ENCODE data around the gene PREPL.

- TF ChIP-seq CTCF (IDR thresholded peaks at IDR 0.05; ENCODE audit: low read length) (no peak), EZH2 (IDR thresholded peaks at IDR 0.05; ENCODE audit: borderline replicate concordance, low read length) (no peak)
Measured at GRCh38 chr2:44290261-44290660, 71.0 kb downstream of the PREPL start.

Measured in OCI-LY1 (cell line).